Measurements from ENCODE around the gene RPIA.

Gene RPIA

DNA sequence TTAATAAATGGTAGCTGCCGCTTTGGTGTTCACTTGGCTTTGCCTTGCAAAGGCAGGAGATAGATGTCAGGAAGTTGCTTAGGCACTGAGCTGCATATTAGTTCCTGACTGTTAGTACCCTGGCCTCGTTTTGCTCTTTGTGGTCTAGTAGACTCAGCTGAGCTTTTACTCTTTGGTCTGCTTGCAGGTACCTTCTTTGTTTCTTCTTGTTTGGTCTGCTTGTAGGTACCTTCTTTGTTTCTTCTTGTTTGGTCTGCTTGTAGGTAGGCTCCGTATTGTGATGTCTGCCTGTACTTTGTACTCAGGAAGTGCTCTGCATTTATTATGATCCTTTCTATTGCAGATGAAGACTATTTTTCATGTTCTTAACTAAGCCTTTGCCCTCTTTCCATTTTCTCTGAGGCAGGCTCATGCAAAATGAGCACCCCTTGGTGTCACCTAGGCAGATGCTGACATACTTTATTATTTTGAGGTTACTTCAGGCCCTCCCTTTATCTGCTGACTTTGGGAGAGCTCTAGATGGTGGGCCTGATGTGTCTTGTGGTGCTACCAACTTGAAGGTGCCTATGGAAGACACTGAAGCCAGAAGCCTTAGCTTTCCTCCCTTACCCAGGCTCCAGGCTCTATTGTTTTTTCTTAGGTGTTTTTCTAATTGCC lies 6.0 kb downstream of the RPIA start:
- TF ChIP-seq, protein P1, sequence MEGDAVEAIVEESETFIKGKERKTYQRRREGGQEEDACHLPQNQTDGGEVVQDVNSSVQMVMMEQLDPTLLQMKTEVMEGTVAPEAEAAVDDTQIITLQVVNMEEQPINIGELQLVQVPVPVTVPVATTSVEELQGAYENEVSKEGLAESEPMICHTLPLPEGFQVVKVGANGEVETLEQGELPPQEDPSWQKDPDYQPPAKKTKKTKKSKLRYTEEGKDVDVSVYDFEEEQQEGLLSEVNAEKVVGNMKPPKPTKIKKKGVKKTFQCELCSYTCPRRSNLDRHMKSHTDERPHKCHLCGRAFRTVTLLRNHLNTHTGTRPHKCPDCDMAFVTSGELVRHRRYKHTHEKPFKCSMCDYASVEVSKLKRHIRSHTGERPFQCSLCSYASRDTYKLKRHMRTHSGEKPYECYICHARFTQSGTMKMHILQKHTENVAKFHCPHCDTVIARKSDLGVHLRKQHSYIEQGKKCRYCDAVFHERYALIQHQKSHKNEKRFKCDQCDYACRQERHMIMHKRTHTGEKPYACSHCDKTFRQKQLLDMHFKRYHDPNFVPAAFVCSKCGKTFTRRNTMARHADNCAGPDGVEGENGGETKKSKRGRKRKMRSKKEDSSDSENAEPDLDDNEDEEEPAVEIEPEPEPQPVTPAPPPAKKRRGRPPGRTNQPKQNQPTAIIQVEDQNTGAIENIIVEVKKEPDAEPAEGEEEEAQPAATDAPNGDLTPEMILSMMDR (IDR thresholded peaks at IDR 0.05; ENCODE audit: insufficient read depth, missing control alignments), result no peak
- no peak for FAIRE-seq
- DNase-seq (ENCODE audit: insufficient read length, low spot score), result no peak

- TF ChIP-seq, protein P1 (IDR thresholded peaks at IDR 0.05; ENCODE audit: insufficient read depth, missing control alignments), result no peak
- no peak for DNase-seq (ENCODE audit: insufficient read length, low spot score)
- FAIRE-seq, result no peak
These were observed 6.5 kb downstream of the RPIA start for GRCh38 chr2:88698027-88698413.

- TF ChIP-seq, protein P1 (IDR thresholded peaks at IDR 0.05; ENCODE audit: insufficient read depth, missing control alignments), result no peak
- FAIRE-seq, result no peak
- no peak for DNase-seq (ENCODE audit: insufficient read length, low spot score)
These were observed 7.2 kb downstream of the RPIA start for GRCh38 chr2:88698498-88699233.

- TF ChIP-seq, protein P1 (IDR thresholded peaks at IDR 0.05; ENCODE audit: insufficient read depth, missing control alignments), result no peak
- no peak for FAIRE-seq
- DNase-seq (ENCODE audit: insufficient read length, low spot score), result no peak
These were observed 15.5 kb downstream of the RPIA start for GRCh38 chr2:88707003-88707402.

DNA sequence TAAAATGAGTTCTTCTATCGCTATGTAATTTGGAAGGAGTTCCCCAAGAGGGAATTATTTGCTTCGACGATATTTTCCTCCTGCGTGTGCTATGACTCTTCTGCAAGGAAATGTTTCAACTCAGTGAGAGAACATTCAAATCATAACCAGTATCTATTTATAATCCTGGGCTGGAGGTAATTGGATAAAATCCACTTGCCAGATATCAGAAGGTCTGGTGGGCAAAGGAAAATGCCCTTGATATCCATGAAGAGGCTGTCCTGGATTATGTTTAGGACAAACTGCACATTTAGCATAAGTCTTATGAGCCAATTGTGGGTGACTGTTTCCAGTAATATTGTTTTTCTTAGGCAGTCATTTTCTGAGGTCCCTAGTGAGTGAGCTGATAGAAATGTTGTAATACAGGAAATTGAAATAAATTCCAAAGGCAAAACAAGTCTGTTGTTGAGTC lies 17.7 kb downstream of the RPIA start:
- FAIRE-seq, result no peak
- TF ChIP-seq, protein P1 (IDR thresholded peaks at IDR 0.05; ENCODE audit: insufficient read depth, missing control alignments), result no peak
- DNase-seq (ENCODE audit: insufficient read length, low spot score), result no peak

DNA sequence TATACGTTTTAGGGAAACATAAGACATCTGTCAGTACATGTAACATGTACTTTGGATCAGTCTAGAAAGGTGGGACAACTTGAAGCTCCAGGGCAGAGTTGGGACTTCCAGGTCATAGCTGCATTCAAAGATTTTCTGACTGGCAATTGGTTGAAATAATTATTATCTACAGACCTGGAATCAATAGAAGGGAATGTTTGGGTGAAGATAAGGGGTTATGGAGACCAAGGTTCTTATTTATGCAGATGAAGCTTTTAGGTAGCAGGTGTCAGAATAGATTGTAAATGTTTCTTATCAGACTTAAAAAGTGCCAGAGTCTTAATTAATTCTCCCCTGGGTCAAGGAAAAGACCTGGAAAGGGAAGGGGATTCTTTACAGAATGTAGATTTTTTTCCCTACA lies 19.8 kb downstream of the RPIA start:
- TF ChIP-seq, protein P1 (IDR thresholded peaks at IDR 0.05; ENCODE audit: insufficient read depth, missing control alignments), result no peak
- DNase-seq (ENCODE audit: insufficient read length, low spot score) (no peak), FAIRE-seq (no peak)

DNA sequence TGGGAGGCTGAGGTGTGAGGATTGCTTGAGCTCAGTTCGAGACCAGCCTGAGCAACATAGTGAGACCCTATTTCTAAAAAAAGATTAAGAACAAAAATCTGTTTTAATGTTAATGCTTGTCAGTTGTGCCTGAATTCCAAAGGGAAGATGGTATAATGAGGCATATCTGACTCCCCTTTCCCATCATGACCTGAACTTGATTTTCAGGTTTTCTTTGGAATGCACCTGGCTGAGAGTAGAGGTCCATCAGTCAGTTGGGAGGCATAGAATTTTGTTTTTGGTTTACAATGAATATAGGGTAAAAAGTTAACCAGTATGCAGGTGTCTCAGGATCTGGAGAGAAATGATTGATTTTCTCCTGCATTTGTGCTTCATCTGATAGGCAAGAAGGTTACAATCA lies 20.4 kb downstream of the RPIA start:
- no peak for DNase-seq (ENCODE audit: insufficient read length, low spot score)
- TF ChIP-seq, protein P1 (IDR thresholded peaks at IDR 0.05; ENCODE audit: insufficient read depth, missing control alignments), result no peak
- FAIRE-seq, result no peak

All from D721Med (cell line).